Peyer's patch (tissue), 4 donors: ENCODE results near the gene SMIM10.

Source experiments
- CTCF ChIP-seq, 6 experiments: fragments of 450-650 bp in 4 of 6; fragments of 200-600 bp in 2 of 6; sonication (generic) in 1 of 6; IDR thresholded peaks; one replicate each; pipeline ENCODE4 v1.5.1; 2017 to 2019; ENCODE audit warnings: antibody characterized with exemption in 6 of 6, mild to moderate bottlenecking in 3 of 6, moderate library complexity in 1 of 6
- POLR2A ChIP-seq, 2 donors: fragments of 450-650 bp; IDR thresholded peaks; one replicate each; pipeline ENCODE4 v1.5.1; 2017; ENCODE audit warnings: antibody characterized with exemption in 2 of 2, mild to moderate bottlenecking in 2 of 2, moderate library complexity in 2 of 2

GRCh38 chrX:134997646-134998045 is 6.9 kb downstream of the SMIM10 start:
- TF ChIP-seq CTCF (IDR thresholded peaks at IDR 0.05) (no peak), POLR2A (IDR thresholded peaks at IDR 0.05) (no peak)
